ENCODE measurements around the gene CAMK1D. TPM values are rescaled to one million over a fixed set of nuclear protein-coding genes. Genes with fewer than 3 reads are reported as not detected.

Gene CAMK1D
- total and polyA plus RNA-seq, 2 experiments from 2014 or later = 4.6 to 7.2 TPM

DNA sequence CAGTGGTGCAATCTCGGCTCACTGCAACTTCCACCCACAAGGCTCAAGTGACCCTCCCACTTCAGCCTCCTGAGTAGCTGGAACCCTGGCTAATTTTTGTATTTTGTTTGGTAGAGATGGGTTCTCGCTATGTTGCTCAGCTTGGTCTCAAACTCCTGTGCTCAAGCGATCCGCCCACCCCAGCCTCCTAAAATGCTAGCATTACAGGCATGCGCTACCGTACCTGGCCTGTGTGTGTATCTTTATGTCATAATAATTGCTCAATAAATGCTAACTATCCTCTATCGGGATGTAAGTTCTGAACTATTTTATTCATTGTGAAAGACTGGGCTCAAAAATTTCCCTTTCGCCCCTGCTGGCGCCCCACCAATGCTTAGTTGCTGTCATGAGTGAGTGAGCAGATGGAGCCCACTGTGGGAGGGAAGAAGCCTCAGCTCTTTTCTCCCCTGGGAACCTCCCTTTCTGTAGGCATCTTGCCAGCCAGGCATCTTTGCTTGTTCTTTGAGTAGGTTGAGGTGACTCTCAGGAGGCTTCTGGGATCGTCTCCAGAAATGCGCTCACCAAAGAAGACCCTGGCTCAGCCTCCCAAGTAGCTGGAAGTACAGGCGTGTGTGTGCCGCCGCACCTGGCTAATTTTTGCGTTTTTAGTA lies 38.3 kb downstream of the CAMK1D start:
- Histone ChIP-seq H3K4me1 (ENCODE audit: insufficient read depth) (no peaks in the 10 kb centered on the region), H4K20me1 (replicated peaks; ENCODE audit: insufficient read depth) (no peaks in the 10 kb centered on the region), H3K4me2 (no peak overlapping the region), H3K4me3 (no peak overlapping the region), H3F3A (replicated peaks; ENCODE audit: low read depth) (no peaks in the 10 kb centered on the region), H3K36me3 (ENCODE audit: insufficient read depth) (no peaks in the 10 kb centered on the region), H3K9me2 (ENCODE audit: insufficient read depth) (no peaks in the 10 kb centered on the region), H3K27me3 (ENCODE audit: insufficient read depth) (no peaks in the 10 kb centered on the region), H3K79me2 (replicated peaks; ENCODE audit: insufficient read depth) (no peaks in the 10 kb centered on the region), H2AFZ (no peak overlapping the region), H3K27ac (ENCODE audit: low read depth) (no peak overlapping the region)
- H3K27ac Mint-ChIP-seq = no peak overlapping the region
- no peak for ATAC-seq
- DNase-seq (ENCODE audit: low spot score) = no peak
- TF ChIP-seq, protein P1, sequence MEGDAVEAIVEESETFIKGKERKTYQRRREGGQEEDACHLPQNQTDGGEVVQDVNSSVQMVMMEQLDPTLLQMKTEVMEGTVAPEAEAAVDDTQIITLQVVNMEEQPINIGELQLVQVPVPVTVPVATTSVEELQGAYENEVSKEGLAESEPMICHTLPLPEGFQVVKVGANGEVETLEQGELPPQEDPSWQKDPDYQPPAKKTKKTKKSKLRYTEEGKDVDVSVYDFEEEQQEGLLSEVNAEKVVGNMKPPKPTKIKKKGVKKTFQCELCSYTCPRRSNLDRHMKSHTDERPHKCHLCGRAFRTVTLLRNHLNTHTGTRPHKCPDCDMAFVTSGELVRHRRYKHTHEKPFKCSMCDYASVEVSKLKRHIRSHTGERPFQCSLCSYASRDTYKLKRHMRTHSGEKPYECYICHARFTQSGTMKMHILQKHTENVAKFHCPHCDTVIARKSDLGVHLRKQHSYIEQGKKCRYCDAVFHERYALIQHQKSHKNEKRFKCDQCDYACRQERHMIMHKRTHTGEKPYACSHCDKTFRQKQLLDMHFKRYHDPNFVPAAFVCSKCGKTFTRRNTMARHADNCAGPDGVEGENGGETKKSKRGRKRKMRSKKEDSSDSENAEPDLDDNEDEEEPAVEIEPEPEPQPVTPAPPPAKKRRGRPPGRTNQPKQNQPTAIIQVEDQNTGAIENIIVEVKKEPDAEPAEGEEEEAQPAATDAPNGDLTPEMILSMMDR (conservative IDR thresholded peaks at IDR 0.05; ENCODE audit: low read depth in 2 of 2) = no peak
- TF ChIP-seq NANOG (IDR thresholded peaks at IDR 0.05; ENCODE audit: borderline replicate concordance) (no peak), JUNB (IDR thresholded peaks at IDR 0.05; ENCODE audit: unreplicated experiment) (no peak), STAT1 (IDR thresholded peaks at IDR 0.05; ENCODE audit: unreplicated experiment) (no peak), POLR2AphosphoS5 (IDR thresholded peaks at IDR 0.05; ENCODE audit: low read depth) (no peak), EZH2 (IDR thresholded peaks at IDR 0.05; ENCODE audit: low read depth, unreplicated experiment) (no peak)
- TF ChIP-seq, protein P2, sequence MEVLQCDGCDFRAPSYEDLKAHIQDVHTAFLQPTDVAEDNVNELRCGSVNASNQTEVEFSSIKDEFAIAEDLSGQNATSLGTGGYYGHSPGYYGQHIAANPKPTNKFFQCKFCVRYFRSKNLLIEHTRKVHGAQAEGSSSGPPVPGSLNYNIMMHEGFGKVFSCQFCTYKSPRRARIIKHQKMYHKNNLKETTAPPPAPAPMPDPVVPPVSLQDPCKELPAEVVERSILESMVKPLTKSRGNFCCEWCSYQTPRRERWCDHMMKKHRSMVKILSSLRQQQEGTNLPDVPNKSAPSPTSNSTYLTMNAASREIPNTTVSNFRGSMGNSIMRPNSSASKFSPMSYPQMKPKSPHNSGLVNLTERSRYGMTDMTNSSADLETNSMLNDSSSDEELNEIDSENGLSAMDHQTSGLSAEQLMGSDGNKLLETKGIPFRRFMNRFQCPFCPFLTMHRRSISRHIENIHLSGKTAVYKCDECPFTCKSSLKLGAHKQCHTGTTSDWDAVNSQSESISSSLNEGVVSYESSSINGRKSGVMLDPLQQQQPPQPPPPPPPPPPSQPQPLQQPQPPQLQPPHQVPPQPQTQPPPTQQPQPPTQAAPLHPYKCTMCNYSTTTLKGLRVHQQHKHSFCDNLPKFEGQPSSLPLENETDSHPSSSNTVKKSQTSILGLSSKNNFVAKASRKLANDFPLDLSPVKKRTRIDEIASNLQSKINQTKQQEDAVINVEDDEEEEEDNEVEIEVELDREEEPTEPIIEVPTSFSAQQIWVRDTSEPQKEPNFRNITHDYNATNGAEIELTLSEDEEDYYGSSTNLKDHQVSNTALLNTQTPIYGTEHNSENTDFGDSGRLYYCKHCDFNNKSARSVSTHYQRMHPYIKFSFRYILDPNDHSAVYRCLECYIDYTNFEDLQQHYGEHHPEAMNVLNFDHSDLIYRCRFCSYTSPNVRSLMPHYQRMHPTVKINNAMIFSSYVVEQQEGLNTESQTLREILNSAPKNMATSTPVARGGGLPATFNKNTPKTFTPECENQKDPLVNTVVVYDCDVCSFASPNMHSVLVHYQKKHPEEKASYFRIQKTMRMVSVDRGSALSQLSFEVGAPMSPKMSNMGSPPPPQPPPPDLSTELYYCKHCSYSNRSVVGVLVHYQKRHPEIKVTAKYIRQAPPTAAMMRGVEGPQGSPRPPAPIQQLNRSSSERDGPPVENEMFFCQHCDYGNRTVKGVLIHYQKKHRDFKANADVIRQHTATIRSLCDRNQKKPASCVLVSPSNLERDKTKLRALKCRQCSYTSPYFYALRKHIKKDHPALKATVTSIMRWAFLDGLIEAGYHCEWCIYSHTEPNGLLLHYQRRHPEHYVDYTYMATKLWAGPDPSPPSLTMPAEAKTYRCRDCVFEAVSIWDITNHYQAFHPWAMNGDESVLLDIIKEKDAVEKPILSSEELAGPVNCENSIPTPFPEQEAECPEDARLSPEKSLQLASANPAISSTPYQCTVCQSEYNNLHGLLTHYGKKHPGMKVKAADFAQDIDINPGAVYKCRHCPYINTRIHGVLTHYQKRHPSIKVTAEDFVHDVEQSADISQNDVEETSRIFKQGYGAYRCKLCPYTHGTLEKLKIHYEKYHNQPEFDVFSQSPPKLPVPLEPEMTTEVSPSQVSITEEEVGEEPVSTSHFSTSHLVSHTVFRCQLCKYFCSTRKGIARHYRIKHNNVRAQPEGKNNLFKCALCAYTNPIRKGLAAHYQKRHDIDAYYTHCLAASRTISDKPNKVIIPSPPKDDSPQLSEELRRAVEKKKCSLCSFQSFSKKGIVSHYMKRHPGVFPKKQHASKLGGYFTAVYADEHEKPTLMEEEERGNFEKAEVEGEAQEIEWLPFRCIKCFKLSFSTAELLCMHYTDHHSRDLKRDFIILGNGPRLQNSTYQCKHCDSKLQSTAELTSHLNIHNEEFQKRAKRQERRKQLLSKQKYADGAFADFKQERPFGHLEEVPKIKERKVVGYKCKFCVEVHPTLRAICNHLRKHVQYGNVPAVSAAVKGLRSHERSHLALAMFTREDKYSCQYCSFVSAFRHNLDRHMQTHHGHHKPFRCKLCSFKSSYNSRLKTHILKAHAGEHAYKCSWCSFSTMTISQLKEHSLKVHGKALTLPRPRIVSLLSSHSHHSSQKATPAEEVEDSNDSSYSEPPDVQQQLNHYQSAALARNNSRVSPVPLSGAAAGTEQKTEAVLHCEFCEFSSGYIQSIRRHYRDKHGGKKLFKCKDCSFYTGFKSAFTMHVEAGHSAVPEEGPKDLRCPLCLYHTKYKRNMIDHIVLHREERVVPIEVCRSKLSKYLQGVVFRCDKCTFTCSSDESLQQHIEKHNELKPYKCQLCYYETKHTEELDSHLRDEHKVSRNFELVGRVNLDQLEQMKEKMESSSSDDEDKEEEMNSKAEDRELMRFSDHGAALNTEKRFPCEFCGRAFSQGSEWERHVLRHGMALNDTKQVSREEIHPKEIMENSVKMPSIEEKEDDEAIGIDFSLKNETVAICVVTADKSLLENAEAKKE (CRISPR knock-in tag; IDR thresholded peaks at IDR 0.05) = no peak
- TF ChIP-seq, protein P3, sequence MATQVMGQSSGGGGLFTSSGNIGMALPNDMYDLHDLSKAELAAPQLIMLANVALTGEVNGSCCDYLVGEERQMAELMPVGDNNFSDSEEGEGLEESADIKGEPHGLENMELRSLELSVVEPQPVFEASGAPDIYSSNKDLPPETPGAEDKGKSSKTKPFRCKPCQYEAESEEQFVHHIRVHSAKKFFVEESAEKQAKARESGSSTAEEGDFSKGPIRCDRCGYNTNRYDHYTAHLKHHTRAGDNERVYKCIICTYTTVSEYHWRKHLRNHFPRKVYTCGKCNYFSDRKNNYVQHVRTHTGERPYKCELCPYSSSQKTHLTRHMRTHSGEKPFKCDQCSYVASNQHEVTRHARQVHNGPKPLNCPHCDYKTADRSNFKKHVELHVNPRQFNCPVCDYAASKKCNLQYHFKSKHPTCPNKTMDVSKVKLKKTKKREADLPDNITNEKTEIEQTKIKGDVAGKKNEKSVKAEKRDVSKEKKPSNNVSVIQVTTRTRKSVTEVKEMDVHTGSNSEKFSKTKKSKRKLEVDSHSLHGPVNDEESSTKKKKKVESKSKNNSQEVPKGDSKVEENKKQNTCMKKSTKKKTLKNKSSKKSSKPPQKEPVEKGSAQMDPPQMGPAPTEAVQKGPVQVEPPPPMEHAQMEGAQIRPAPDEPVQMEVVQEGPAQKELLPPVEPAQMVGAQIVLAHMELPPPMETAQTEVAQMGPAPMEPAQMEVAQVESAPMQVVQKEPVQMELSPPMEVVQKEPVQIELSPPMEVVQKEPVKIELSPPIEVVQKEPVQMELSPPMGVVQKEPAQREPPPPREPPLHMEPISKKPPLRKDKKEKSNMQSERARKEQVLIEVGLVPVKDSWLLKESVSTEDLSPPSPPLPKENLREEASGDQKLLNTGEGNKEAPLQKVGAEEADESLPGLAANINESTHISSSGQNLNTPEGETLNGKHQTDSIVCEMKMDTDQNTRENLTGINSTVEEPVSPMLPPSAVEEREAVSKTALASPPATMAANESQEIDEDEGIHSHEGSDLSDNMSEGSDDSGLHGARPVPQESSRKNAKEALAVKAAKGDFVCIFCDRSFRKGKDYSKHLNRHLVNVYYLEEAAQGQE (IDR thresholded peaks at IDR 0.05; ENCODE audit: unreplicated experiment) = no peak
- H3K27me3 Mint-ChIP-seq (ENCODE audit: insufficient read depth, low read depth, poor library complexity) = no peaks in the 10 kb centered on the region
- peaks cover 3% of the 10 kb centered on the region; the same call in 1 of the 3 replicates for H3K9me3 Mint-ChIP-seq
- peaks cover 3% of the 10 kb centered on the region; the same call in 2 of the 3 replicates for H3K36me3 Mint-ChIP-seq (ENCODE audit: low read depth)
- peaks cover 6% of the 10 kb centered on the region for H3K4me1 Mint-ChIP-seq
- H3K4me3 Mint-ChIP-seq = no peak overlapping the region
